ENCODE results near the gene PRPS1L1. TPM values are rescaled to one million over a fixed set of nuclear protein-coding genes. Genes with fewer than 3 reads are reported as not detected.

The PRPS1L1 gene
- total RNA-seq (2022) (not detected in 2 replicates), Bru-seq, nascent RNA (not detected), BruChase-seq, experiment 1, labeled RNA remaining after a 2-hour chase (not detected), BruChase-seq, experiment 2, labeled RNA remaining after a 6-hour chase (not detected)
- long read RNA-seq, result 0 reads

DNA sequence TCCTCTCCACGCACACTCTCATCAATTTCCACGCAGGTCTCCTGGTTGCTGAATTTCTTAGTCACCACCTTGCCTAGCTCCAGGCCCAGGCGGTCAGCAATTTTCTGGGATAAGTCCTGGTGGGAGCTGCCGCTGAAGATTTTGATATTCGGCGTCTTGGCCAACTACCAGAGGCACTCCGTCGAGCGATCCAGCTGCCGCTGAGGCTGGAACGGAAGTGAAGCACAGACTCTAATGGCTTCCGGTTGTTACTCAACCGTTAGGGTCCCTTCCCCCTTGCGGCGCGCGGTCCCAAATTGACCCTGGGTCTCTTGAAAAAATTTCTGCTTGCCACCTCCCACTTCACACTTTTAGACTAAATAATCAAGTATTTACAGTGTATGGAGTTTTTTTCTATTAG, at the start of gene PRPS1L1:
TSS of gene PRPS1L1 (minus strand) at position 219 of the 400 bp plus-strand sequence.
- peaks cover 3% of the 10 kb centered on the region for H3K27me3 Mint-ChIP-seq (ENCODE audit: insufficient read depth, unreplicated experiment)
- no peak within 1 kb of the TSS for H3K4me3 ChIP-seq (ENCODE audit: low read depth, low read length)
- H3K36me3 ChIP-seq (ENCODE audit: control insufficient read depth, insufficient read depth, low read length), result no peaks in the 10 kb centered on the region
- H3K4me1 Mint-ChIP-seq (ENCODE audit: low read depth, unreplicated experiment), result no peaks in the 10 kb centered on the region
- no peak for DNase-seq
- intact Hi-C loops (cut with micrococcal nuclease; ENCODE audit: unreplicated experiment), result no loop called here
- no peaks in the 10 kb centered on the region for H3K36me3 Mint-ChIP-seq (ENCODE audit: insufficient read depth, unreplicated experiment)
- BruUV-seq (replicated peaks), result no TSS peak
- H3K9me3 ChIP-seq, result no peaks in the 10 kb centered on the region
- ChIA-PET POLR2A (no interaction called here), CTCF (no interaction called here)
- H3K27ac Mint-ChIP-seq (ENCODE audit: unreplicated experiment), result no peak within 1 kb of the TSS
- H3K9me3 Mint-ChIP-seq (ENCODE audit: unreplicated experiment), result no peaks in the 10 kb centered on the region
- no peaks in the 10 kb centered on the region for H3K27me3 ChIP-seq (replicated peaks; ENCODE audit: control insufficient read depth, insufficient read depth, low read length)
- TF ChIP-seq, protein P1, sequence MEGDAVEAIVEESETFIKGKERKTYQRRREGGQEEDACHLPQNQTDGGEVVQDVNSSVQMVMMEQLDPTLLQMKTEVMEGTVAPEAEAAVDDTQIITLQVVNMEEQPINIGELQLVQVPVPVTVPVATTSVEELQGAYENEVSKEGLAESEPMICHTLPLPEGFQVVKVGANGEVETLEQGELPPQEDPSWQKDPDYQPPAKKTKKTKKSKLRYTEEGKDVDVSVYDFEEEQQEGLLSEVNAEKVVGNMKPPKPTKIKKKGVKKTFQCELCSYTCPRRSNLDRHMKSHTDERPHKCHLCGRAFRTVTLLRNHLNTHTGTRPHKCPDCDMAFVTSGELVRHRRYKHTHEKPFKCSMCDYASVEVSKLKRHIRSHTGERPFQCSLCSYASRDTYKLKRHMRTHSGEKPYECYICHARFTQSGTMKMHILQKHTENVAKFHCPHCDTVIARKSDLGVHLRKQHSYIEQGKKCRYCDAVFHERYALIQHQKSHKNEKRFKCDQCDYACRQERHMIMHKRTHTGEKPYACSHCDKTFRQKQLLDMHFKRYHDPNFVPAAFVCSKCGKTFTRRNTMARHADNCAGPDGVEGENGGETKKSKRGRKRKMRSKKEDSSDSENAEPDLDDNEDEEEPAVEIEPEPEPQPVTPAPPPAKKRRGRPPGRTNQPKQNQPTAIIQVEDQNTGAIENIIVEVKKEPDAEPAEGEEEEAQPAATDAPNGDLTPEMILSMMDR (IDR thresholded peaks at IDR 0.05; ENCODE audit: insufficient read depth in 1 of 2, low read depth in 1 of 2, low read length in 1 of 2, severe bottlenecking in 1 of 2, unreplicated experiment in 1 of 2), result no peak
- no peak within 1 kb of the TSS for H3K4me3 Mint-ChIP-seq (ENCODE audit: unreplicated experiment)
- H3K4me1 ChIP-seq, result no peaks in the 10 kb centered on the region

DNA sequence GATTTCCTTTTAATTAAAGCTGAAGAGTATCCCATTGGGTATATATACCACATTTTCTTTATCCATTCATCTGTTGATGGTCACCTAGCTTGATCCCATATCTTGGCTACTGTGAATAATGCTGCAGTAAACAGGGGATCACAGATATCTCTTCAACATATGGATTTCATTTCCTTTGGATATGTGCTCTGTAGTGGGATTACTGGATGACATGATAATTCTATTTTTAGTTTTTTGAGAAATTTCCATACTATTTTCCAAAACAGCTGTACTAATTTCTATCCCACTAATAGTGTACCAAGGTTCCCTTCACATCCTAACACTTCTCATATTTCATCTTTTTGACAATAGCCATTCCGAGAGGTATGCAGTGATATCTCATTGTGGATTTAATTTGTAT, 48.8 kb upstream of the PRPS1L1 start:
- Mint-ChIP-seq H3K4me3 (ENCODE audit: unreplicated experiment) (no peak overlapping the region), H3K27ac (ENCODE audit: unreplicated experiment) (no peak overlapping the region), H3K9me3 (ENCODE audit: unreplicated experiment) (no peaks in the 10 kb centered on the region), H3K4me1 (ENCODE audit: low read depth, unreplicated experiment) (no peaks in the 10 kb centered on the region), H3K36me3 (ENCODE audit: insufficient read depth, unreplicated experiment) (no peaks in the 10 kb centered on the region), H3K27me3 (ENCODE audit: insufficient read depth, unreplicated experiment) (peaks cover 4% of the 10 kb centered on the region)
- intact Hi-C loops (cut with micrococcal nuclease; ENCODE audit: unreplicated experiment), result no loop called here
- no peak for DNase-seq
- H3K9me3 ChIP-seq, result peaks cover 9% of the 10 kb centered on the region
- ChIA-PET POLR2A (no interaction called here), CTCF (no interaction called here)
- no TSS peak for BruUV-seq (replicated peaks)
- H3K4me3 ChIP-seq (ENCODE audit: low read depth, low read length), result no peak overlapping the region
- H3K4me1 ChIP-seq, result no peaks in the 10 kb centered on the region
- TF ChIP-seq, protein P1 (IDR thresholded peaks at IDR 0.05; ENCODE audit: insufficient read depth in 1 of 2, low read depth in 1 of 2, low read length in 1 of 2, severe bottlenecking in 1 of 2, unreplicated experiment in 1 of 2), result no peak
- H3K36me3 ChIP-seq (ENCODE audit: control insufficient read depth, insufficient read depth, low read length), result no peaks in the 10 kb centered on the region
- no peaks in the 10 kb centered on the region for H3K27me3 ChIP-seq (replicated peaks; ENCODE audit: control insufficient read depth, insufficient read depth, low read length)

DNA sequence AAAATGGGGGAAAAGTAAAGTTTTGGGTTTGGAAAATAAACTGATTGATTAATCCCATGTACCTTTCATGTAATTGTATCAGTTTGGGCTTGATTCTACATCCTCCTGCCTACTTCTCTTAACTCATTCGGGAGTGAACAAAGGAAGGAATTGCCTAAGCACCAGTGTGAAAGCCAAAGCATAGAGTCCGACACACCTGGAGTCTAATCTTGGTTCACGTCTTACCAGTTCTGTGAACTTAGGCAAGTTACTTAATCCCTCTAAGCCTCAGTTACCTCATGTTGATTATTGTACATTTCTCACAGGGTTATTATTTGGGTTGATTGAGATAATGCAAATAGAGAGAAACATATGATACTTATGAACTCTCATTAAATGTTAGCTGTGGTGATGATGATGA, 41.1 kb upstream of the PRPS1L1 start:
- no peaks in the 10 kb centered on the region for H3K4me1 ChIP-seq
- Mint-ChIP-seq H3K36me3 (ENCODE audit: insufficient read depth, unreplicated experiment) (no peaks in the 10 kb centered on the region), H3K27ac (ENCODE audit: unreplicated experiment) (no peak overlapping the region), H3K9me3 (ENCODE audit: unreplicated experiment) (no peaks in the 10 kb centered on the region), H3K4me3 (ENCODE audit: unreplicated experiment) (no peak overlapping the region), H3K4me1 (ENCODE audit: low read depth, unreplicated experiment) (no peaks in the 10 kb centered on the region), H3K27me3 (ENCODE audit: insufficient read depth, unreplicated experiment) (peaks cover 3% of the 10 kb centered on the region)
- TF ChIP-seq, protein P1 (IDR thresholded peaks at IDR 0.05; ENCODE audit: insufficient read depth in 1 of 2, low read depth in 1 of 2, low read length in 1 of 2, severe bottlenecking in 1 of 2, unreplicated experiment in 1 of 2), result no peak
- no peaks in the 10 kb centered on the region for H3K9me3 ChIP-seq
- no peaks in the 10 kb centered on the region for H3K36me3 ChIP-seq (ENCODE audit: control insufficient read depth, insufficient read depth, low read length)
- ChIA-PET CTCF (interaction anchor here (0.6 kb wide), 1 partner anchor 9 kb away, joined by 3 read pairs; no protein-coding TSS in a partner anchor), POLR2A (no interaction called here)
- no peaks in the 10 kb centered on the region for H3K27me3 ChIP-seq (replicated peaks; ENCODE audit: control insufficient read depth, insufficient read depth, low read length)
- BruUV-seq (replicated peaks), result no TSS peak
- no peak overlapping the region for H3K4me3 ChIP-seq (ENCODE audit: low read depth, low read length)
- no peak for DNase-seq
- intact Hi-C loops (cut with micrococcal nuclease; ENCODE audit: unreplicated experiment), result loop anchor here (10.0 kb wide), 1 partner anchor 256 kb away; no protein-coding TSS in a partner anchor

All from Caco-2 (cell line).